H1 (cell line): ENCODE measurements around the gene KRTAP10-8. TPM values are rescaled to one million over a fixed set of nuclear protein-coding genes. Genes with fewer than 3 reads are reported as not detected.

ENCODE experiments used
- EP300 ChIP-seq, 2 experiments: IDR thresholded peaks; 1 replicate in 1 of 2; 2 replicates in 1 of 2; pipeline ENCODE4 v1.6.1; 2011 to 2012; ENCODE audit warnings: low read depth in 2 of 2, low read length in 2 of 2, mild to moderate bottlenecking in 2 of 2, borderline replicate concordance in 1 of 2, inconsistent platforms in 1 of 2, moderate library complexity in 1 of 2
- RNF2 ChIP-seq: fragments of 200-900, 300-1000 bp; sonication (generic); IDR thresholded peaks from 2 replicates; pipeline ENCODE4 v1.7.1; 2016; ENCODE audit warnings: borderline replicate concordance, low read depth, mild to moderate bottlenecking, antibody characterized with exemption, low read length; ENCODE audit not compliant: poor library complexity, severe bottlenecking; ENCODE audit errors: missing control alignments
- SP2 ChIP-seq: IDR thresholded peaks from 2 replicates; pipeline ENCODE4 v1.6.1; 2012; ENCODE audit warnings: mild to moderate bottlenecking, low read length, inconsistent platforms
- polyA plus RNA-seq, 7 experiments: library from polyadenylated mRNA; depleted of rRNA in 3 of 7; stranded (reverse) in 5 of 7; unstranded in 2 of 7; fragments of >200 nt in 5 of 7; fragments of 200-250 nt in 2 of 7; gene quantifications; 1 replicate in 5 of 7; 2 replicates in 1 of 7; 4 replicates in 1 of 7; pipeline versions ENCODE4 v1.2.1 to v1.2.3, GENCODE V29; 2011 to 2013; ENCODE audit warnings: missing spikeins in 2 of 7, mixed read lengths in 2 of 7
- total RNA-seq: library from RNA; stranded (reverse); fragmentation: NEBNext Ultra II Directional; extraction: Animal tissue kit (Norgen Biotek cat#: 25700); gene quantifications from 2 replicates; pipeline ENCODE4 v1.2.1, GENCODE V29; 2021

KRTAP10-8 gene
- total and polyA plus RNA-seq, 2 of the 8 experiments (the other 6 are each of a cell fraction or from before 2014, with no cell fraction given): not detected

DNA sequence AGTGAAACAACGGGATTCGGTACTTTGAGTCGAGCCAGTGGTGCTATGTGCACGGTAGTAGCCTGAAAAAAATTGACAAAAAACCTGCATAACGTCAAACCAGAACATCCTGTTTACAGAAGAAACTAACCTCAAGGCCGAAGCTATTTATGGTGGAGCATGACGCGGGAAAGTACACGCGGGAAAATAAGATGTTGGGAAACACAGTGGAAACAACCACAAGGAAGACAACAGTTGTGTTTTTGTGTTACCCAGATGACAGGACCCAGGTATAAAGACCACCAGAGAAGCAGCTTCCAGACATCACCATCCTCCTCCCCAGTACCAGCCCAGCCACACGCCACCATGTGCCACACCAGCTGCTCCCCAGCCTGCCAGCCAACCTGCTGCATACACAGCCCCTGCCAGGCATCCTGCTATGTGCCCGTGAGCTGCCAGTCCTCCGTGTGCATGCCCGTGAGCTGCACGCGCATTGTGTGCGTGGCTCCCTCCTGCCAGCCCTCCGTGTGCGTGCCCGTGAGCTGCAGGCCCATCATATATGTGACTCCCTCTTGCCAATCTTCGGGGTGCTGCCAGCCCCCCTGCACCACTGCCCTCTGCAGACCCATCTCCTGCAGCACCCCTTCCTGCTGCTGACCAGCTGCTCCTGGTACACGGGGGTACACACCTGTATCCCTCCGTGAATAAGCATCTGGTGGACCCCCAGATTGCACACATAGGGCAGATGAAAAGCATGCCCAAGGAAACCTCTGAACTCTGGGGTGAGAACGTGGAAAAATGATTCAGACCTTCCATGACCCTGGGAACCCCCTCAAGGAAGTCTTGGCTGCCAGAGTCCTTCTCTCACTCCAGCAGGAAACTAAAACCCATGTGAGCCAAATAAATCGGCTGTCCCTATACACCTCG lies 46.0 kb downstream of the KRTAP10-8 start, which contains the start of gene KRTAP12-3 (continued):
- no peak for TF ChIP-seq RNF2
- TF ChIP-seq SP2: no peak
- TF ChIP-seq EP300 (IDR thresholded peaks at IDR 0.05; ENCODE audit: borderline replicate concordance in 1 of 2, low read depth in 2 of 2, low read length in 2 of 2): no peak
